Activated T-cell treated with anti-CD3 and anti-CD28 coated beads, Interleukin-2, amount 50 U/mL, for 48 hours (primary cell): ENCODE results near the gene MAP2K4.
"Not testable (repeated sequence)": the region's sequence is repeated elsewhere in the genome, so short reads cannot be mapped to it uniquely, and the experiment has no call there.

Source experiments
- DNase-seq, 2 experiments: peaks; one replicate each; pipeline ENCODE4 v3.0.0-alpha.2; 2020

MAP2K4 gene

DNA sequence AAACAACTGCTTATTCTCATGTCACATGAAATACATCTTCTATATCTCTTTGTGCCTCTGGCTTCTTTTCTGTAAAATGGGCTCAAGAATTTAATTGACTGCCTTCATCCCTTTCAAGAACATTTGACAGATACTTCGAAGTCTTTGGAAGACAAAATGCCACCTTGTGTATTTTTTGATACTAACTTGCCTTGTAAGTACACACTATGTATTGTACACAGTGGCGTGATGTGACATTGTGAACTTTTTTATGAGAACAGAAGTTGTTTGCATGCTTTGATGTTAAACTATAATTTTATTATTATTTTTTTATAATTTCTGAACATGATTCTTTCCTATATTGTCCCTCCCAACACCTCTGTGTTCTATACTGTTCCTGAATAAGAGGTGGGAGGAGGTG lies 73.7 kb downstream of the MAP2K4 start:
- DNase-seq, result no peak

DNA sequence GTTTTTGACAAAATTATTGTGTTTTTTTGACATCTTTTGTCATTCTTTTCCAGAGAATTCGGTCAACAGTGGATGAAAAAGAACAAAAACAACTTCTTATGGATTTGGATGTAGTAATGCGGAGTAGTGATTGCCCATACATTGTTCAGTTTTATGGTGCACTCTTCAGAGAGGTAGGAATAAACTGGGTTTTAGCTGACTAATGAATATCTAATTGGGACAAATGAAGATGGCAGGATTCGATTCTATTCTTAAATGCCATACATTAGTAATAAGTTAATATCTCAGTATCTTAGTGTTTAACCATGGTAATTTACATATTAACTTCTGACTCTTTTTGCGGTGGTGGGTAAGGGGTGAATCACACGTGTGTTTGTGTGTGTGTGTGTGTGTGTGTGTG lies 74.8 kb downstream of the MAP2K4 start:
- DNase-seq, result no peak

DNA sequence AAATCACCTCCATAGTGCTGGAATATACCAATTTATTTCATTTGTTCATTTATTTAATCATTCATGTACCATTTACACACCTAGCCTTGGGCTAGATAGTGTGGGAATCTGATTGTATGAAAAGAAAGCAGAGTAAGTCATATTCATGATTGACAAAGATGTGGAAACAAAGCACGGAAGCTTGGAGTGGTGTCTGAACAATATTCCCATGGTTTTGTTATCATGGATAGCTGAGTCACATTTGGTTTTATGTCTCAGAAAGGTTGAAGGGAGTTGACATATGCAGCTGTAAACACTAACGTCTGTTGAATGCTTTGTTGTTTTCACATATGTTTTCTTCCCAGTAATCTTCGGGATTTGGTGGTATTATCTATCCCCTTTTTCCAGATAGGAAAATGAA lies 76.6 kb downstream of the MAP2K4 start:
- DNase-seq, result no peak

DNA sequence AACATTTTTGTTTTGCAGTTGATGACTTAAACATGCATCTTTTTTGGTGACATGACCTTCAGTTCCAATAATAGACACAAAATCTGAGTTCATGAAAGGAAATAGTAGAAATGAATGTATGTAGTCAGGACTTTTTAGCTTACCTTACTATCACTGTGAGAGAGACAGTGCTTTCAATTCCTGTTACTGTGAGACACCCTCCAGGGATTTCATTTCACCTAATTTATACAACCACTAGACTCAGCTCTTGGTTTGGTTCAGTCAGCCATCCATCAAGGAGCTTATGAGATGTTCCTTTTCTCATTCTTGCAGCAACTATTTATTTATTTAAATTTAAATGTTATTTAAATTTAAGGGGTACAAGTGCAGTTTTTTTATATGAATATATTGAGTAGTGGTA lies 77.9 kb downstream of the MAP2K4 start:
- DNase-seq, result no peak

DNA sequence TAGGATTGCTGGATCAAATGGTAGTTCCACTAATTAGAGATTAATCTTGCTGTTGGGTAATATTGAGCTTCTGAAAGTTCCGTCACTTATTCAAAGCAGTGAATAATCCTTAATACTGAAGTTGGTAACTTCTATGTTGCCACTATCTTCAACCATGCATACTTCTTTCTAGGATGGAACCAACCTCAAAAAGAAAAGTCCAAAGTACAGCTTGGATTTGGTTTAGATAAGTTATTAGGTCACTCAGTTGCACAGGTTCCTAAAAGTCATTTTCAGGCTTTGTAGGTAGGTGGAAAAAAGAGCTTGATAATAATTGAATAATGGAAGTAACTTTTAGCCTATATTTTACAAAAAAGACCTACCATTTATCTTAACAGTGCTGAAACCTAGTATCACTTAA lies 78.7 kb downstream of the MAP2K4 start:
- no peak for DNase-seq

DNA sequence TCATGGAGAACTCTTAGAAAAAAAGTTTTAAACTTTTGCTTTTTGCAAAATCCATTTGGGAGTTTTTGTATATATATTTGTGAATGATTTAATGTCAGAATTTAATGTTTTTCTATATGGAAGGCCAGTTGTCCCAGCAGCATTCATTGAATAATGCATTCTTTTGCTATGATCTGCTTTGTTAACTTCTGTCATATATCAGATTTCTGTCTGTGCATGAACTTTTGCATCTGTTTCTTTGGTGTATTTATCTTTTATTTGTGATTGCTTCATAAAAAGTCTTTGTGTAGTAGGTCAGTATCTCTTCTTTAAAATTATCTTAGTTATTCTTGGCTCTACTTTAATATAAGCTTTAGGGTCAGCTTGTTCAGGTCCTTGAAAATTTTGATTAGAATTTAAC lies 84.2 kb downstream of the MAP2K4 start:
- no peak for DNase-seq

DNA sequence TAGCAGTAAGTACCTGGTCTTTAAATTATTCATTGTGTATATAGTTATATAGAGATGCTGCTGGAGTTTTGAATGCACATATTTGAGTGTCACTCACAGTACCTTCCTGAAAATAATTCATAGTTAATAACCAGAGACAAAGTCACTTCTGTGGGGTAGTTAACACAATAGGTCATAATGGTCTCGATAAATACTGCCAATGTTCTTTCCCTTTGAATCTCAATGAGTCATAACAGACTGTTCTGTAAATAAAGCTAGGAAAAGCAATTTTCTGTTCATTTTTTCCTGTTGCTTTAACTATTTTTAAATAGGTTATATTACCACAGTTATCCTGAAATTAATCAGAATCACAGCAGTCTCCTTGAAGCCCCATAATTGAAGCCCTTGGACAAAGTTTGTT lies 87.2 kb downstream of the MAP2K4 start:
- DNase-seq, result no peak

DNA sequence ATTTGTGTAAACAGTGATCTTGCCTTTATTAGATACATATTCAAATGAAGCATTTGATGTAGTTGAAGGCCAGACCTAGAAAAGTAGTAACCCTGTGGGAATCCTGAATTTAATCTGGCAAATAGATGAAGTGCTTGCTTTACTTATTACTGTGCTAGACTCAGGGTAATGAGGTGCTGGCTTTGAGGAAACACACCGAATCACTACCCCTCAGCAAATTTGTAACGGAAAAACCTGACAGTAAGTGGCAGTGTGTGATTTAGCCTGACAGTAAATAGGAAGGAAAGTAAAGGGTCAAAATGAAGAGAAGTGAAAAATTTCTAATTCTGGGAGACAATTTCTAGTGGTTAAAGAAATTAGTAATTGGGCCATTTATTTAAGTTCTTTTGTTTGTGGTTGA lies 90.2 kb downstream of the MAP2K4 start:
- no peak for DNase-seq

DNA sequence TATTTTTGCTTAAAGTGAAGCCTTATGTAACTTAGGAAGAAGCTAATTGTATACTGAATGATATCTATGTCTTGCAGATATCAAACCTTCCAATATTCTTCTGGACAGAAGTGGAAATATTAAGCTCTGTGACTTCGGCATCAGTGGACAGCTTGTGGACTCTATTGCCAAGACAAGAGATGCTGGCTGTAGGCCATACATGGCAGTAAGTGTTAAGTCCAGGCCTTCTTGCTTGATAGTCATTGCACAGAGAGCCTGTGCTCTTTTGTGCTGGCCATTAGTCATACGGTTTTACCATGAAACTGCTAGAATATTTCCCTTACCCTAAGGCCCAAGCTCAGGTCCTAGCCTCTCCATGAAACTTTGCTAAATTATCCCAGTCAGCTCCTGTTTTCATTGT lies 92.5 kb downstream of the MAP2K4 start:
- no peak for DNase-seq

DNA sequence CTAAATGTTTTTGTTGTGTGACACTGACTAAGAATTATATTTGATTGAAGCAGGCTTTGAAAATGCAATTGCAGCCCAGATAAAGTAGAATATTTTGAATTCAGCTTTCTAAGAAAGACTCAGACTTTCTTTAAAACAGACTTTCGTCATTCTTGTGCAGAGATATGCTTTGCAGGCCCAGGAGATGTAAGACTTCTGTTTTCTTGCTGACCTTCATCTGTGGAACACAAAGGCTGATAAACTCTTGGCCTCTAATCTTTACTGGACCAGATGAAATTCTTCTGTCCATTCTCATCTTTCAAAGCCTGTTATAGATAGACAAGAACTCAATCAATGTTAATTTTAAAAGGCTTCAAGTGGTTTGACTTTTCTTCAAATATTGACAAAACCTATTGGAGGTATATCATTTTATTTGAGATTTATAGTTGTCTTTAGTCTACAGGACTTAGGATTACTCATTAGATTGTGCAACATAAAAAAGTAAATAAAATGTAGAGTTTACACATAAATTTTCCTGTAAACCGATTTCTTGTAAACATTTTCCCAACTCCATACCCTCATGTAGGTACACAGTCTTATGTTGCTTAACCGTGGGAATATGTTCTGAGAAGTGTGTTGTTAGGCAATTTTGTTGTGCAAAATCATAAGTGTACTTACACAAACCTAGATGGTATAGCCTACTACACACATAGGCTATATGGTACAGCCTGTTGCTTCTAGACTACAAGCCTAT lies 94.2 kb downstream of the MAP2K4 start:
- no peak for DNase-seq

DNA sequence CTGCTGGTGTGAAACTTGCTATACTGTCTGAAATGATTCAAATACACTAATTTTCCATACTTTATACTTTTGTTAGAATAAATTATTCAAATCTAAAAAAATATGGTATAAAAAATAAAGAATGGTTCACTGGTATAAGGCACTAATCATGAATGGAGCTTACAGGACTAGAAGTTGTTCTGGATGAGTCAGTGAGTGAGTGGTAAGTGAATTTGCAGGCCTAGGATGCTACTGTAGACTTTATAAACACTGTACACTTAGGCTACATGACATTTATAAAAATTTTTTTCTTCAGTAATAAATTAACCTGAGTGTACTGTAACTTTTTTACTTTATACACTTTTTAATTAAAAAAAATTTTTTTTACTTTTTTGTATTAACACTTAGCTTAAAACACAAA lies 95.5 kb downstream of the MAP2K4 start:
- no peak for DNase-seq

DNA sequence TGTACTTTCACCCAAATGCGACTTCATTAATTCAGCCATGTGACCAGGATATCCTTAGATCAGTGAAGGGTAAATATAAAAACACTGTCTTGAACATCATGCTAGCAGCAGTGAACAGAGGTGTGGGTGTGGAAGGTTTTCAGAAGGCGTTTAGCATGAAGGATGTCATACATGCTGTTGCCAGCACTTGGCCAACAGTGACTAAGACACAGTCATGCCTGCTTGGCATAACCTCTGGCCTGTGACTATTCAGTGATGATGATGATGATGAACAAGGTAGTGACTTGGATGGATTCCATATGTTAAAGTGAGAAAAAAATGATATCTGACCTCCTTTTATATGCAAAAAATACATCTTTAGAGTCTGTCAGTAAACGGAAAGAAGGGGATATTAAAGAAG lies 97.9 kb downstream of the MAP2K4 start:
- DNase-seq, result no peak

DNA sequence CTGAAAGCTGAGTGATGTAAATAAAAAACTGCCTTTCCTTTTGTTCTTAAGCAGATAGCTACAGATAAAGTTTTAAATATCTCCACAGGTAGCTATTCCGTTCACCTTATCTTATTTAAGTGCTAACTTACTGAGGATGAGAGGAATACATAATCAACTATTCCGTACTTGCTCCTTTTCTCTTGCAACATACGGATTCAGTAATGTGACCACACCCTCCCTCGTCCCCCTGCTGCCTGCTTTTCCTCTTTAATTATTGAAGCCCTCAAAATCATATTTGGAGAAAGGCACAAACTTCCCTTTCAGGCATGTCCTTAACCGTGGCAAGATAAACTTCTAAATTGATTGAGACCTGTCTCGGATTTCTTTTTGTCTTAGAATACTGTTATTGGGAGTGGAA lies 101.4 kb downstream of the MAP2K4 start:
- DNase-seq, result no peak

DNA sequence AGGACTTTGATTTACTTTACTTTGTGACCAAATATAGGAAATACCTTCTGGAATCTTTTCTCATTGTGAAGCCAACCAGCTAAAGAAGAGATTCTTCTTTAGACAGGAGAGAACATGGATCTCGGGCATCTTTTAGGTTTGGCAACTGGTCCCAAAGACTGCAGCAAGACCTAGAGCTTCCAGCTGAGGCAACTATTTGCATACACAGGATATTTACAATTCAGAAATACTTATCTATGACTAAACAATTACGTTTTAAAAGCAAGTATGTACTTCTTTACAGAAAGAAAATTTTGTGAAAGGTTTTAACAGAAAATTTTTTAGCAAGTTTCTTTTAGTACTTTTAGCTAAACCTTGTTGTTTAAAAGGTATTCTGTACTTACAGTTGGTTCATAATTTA lies 106.5 kb downstream of the MAP2K4 start:
- no peak for DNase-seq

DNA sequence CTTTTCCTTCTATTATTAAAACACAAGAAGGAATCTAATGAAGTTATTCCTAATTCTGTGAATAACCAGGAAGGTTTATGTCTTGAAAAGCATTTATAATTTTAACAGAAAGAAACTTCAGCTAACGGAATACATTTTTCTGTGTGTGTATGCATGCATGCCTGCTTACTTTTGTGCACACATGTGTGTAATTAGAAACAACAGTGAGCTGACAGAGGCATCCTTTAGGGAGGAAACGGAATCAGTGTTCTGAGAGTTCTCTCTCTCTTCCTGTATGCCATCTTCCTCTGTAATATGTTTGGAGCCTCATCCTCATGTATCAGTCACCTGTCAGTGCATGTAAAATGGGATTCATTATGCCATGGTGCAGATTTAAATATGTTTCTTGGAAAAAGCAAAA lies 107.0 kb downstream of the MAP2K4 start:
- DNase-seq, result no peak

DNA sequence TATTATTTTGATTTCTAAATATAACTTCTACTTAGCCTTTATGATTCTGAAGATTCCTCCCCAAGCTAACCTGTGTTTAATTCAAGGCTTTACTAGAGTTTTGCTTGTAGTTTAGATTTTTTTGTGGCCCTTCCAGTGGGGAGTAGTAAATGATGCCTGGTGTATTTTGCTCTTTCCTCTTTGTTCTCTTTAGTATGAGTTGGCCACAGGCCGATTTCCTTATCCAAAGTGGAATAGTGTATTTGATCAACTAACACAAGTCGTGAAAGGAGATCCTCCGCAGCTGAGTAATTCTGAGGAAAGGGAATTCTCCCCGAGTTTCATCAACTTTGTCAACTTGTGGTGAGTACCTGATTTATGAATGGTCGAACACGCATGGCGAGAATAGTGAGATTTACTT lies 108.3 kb downstream of the MAP2K4 start:
- DNase-seq, result no peak

DNA sequence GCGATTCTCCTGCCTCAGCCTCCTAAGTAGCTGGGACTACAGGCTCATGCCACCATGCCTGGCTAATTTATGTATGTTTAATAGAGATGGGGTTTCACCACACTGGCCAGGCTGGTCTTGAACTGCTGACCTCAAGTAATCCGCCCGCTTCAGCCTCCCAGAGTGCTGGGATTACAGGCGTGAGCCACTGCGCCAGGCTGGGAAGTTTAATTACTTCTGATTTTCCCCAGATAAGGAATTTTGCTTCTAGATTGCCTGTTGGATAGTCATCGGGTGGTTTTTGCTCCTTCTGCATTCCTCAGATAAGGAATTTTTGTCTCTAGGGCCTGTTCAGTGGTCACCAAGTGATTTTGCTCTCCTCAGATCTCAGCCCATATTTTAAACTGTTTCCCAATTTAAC lies 112.5 kb downstream of the MAP2K4 start:
- DNase-seq, result no peak

DNA sequence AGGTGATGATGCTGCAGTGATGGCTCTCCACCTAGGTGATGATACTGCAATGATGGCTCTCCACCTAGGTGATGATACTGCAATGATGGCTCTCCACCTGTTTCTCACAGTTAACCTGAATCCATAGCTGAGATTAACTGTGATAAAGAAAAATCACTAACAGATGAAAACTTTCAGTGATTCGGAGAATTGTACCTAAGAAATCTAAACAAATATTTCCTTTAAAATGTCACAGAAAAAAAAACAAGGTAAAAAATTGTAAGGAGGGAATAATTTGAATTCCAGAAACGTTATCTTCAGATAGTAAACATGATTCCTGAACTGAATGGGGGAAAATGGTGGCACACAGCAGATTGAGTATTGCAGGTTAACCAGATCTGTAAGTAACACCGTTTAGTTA lies 113.4 kb downstream of the MAP2K4 start:
- DNase-seq, result no peak

DNA sequence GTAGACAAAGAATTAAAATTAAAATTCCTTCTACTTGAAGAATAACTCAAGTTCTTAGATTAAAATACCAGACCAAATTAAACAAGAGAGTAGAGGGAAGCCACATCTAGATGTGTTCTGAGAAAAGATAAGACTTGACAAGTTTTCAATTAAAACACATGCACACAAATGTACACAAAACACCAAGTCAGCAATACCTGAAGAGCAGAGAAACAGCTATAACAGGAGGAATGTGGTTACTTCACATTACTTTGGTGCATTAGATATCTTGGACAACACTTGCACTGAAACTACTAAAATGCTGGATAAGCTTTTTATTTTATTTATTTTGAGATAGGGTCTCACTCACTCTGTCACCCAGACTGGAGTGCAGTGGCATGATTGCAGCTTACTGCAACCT lies 113.9 kb downstream of the MAP2K4 start:
- DNase-seq, result no peak

DNA sequence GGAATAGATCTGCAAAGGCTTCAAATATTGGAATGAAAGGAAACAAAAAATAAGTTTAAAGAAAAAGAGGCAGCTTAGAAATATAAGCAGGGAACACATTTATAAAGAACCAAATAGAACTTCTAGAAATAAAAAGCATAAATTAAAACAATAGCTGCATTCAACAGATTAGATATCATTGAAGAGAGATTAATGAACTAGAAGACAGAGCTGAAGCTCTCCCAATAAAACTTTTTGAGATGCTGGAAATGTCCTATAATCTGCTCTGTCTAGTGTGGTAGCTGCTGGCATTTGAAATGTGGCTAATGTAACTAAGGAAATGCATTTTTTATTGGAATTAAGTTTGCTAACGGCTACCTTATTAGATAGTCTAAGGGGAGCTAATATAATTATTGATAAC lies 115.6 kb downstream of the MAP2K4 start:
- DNase-seq, result no peak

DNA sequence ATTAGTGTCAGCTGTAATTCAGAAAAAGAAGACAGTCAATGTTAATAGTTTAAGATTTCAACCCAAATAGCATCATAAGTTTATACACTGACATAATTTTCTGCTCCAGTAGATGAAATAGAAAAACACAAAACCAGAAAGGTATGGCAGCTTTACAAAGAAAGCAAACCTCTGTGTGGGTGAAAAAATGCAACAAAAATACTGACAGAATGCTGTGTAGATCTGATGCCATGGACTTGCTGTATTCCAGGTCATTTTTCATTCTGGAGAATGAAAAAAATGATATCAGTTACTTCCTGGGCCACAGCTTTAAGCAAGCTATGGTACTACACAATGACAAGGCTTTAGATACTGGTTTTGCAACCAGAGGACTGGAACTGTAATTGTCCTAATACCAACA lies 116.0 kb downstream of the MAP2K4 start:
- DNase-seq, result no peak

DNA sequence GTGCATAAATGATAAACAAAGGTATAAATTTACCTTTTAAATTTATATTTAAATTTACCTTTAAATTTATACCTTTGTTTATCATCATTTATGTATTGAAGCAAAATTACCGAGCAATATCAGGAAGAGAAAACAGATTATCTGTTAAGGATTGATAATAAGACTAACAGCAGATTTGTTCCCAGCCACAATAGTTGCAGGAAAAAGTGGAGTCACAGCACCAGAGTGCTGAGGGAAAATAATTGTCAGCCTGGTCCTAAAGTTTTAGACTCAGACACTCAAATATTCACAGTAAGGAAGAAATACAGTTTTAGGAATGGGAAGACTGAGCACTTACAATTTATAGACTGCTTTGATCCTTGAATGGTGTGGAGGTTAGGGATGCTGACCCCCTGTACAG lies 117.2 kb downstream of the MAP2K4 start:
- DNase-seq, result no peak

DNA sequence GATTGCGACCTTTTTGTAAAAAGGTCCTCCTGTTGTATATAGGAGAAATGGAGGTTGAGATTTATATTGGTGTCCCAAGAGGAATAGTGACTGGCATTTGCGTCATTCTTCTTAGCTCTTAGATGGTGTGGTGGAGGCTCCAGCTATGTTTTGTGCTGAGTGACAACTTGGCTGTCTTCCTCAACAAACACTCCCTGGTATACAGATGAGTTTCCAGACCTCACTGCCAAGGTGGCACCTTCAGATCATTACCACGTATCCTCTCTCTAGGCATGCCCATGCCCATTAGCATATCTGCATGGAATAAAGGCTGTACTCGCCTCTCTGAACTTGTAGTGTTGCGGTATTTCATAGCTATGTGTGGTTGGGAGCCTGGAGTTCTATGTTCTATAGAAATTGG lies 120.0 kb downstream of the MAP2K4 start:
- no peak for DNase-seq

DNA sequence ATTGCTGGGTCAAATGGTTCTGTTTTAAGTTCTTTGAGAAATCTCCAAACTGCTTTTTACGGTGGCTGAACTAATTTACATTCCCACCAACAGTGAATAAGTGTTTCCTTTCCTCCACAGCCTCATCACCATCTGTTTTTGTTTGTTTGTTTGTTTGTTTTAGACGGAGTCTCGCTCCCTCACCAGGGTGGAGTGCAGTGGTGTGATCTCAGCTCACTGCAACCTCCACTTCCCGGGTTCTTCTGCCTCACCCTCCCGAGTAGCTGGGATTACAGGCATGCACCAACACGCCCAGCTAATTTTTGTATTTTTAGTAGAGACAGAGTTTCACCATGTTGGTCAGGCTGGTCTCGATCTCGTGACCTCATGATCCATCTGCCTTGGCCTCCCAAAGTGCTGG lies 141.5 kb downstream of the MAP2K4 start:
- not testable (repeated sequence) for DNase-seq

DNA sequence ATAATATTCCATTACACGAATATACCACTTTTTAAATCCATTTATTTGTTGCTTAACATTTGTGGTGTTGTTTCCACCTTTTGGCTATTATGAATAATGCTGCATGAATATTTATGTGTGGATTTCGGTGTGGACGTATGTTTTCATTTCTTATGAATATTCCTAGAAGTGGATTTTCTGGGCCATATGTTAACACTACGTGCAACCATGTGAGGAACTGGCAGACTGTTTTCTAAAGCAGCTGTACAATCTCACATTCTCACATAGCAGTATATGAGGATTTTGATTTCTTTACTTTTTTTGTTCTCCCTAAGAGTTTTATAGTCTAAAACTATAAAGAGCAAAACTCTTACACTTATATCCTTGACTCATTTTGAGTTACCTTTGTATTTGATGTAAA lies 143.4 kb downstream of the MAP2K4 start:
- DNase-seq, result no peak
